Right lobe of liver (tissue), 6 donors: ENCODE data around the gene PEAK3. TPM values are rescaled to one million over a fixed set of nuclear protein-coding genes. Genes with fewer than 3 reads are reported as not detected.
A peak's percentile ranks its signal among the peaks of the same experiment; 100 is the strongest.

Experiments used
- ATAC-seq, 4 donors: fragments of 200-7000 bp; cut with Tn5 transposase; one replicate each; pipeline ENCODE4 v1.9.1; 2020; ENCODE audit warnings: mild to moderate bottlenecking in 4 of 4, moderate library complexity in 4 of 4
- DNase-seq, 3 donors: peaks; one replicate each; pipeline ENCODE4 v3.0.0-alpha.2; 2020
- H3K27ac ChIP-seq, 3 donors: fragments of 200-600 bp; one replicate each; pipeline ENCODE4 v1.8.0; 2022
- H3K27me3 ChIP-seq, 2 donors: fragments of 200-600 bp; one replicate each; pipeline ENCODE4 v1.8.0; 2022
- H3K36me3 ChIP-seq, 4 donors: fragments of 200-600 bp; sonication (generic) in 1 of 4; one replicate each; pipeline versions ENCODE4 v1.5.1 to v1.8.0; 2017 to 2022; ENCODE audit warnings: control low read depth in 1 of 4
- H3K4me1 ChIP-seq, 4 donors: fragments of 200-600 bp; sonication (generic) in 1 of 4; one replicate each; pipeline versions ENCODE4 v1.5.1 to v1.8.0; 2017 to 2022; ENCODE audit warnings: control low read depth in 1 of 4
- H3K4me3 ChIP-seq, 3 donors: fragments of 200-600 bp; one replicate each; pipeline ENCODE4 v1.8.0; 2022
- H3K9me3 ChIP-seq, 4 donors: fragments of 200-600 bp; sonication (generic) in 1 of 4; one replicate each; pipeline versions ENCODE4 v1.5.1 to v1.8.0; 2017 to 2022; ENCODE audit warnings: control low read depth in 1 of 4
- POLR2A ChIP-seq: fragments of 450-650 bp; IDR thresholded peaks from one replicate; pipeline ENCODE4 v1.6.1; 2017; ENCODE audit warnings: antibody characterized with exemption, mild to moderate bottlenecking
- WGBS: methylation state at CpG from one replicate; pipeline ENCODE4 v1.1.6; 2018; ENCODE audit warnings: low coverage, low lambda C conversion rate; ENCODE audit not compliant: insufficient coverage; ENCODE audit errors: missing lambda C conversion rate; 5-methylcytosine and 5-hydroxymethylcytosine counted together
- intact Hi-C, 2 donors: fragments of 100-400 bp; cut with DNase I; formaldehyde crosslinking; loops; one replicate each; pipeline versions ENCODE4 v1.11.2 to v1.14.1; 2022
- total RNA-seq, 6 experiments: library from RNA; depleted of rRNA in 2 of 6; stranded (reverse); fragments of >200 nt in 2 of 6; fragmentation: NEBNext Ultra II Directional in 3 of 6; extraction: Animal tissue kit (Norgen Biotek cat#: 25700) in 3 of 6; gene quantifications; one replicate each; pipeline versions ENCODE4 v1.1.0 to v1.2.4, GENCODE V29; 2016 to 2023
- TF ChIP-seq, protein P1 (sequence below), 4 donors: fragments of 200-600 bp in 3 of 4; fragments of 450-650 bp in 1 of 4; IDR thresholded peaks; one replicate each; pipeline versions ENCODE4 v1.5.1 to v1.8.0; 2016 to 2022; ENCODE audit warnings: antibody characterized with exemption in 4 of 4, mild to moderate bottlenecking in 2 of 4
- donor health status: DM: no; HTN: yes; CAD: no.
- donor health status: DM: no; HTN: no; CAD: no.
- donor health status: DM: no; HTN: no; CAD: no.
- donor health status: DM: no; HTN: yes; CAD: no.
- donor health status: DM: no; HTN: yes; CAD: no.

Gene PEAK3
- total RNA-seq, 6 experiments from 2014 or later = 0.07 to 0.49 (median 0.36) TPM

DNA sequence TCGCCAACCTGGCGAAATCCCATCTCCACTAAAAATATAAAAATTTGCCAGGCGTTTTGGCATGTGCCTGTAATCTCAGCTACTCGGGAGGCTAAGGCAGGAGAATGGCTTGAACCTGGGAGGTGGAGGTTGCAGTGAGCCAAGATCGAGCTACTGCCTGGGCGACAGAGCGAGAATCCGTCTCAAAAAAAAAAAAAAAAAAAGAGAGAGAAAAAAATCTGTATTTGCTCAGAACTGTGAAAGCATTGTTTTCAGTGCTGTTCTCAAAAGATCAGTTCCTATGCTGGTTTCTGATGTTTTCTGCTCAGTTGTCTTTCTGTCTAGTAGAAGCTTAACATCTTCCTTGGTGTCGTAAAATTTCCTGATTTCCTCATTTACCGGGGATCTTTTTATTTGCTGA is 42.8 kb downstream of the PEAK3 start:
- intact Hi-C loops = loop anchor here (5.0 to 10.0 kb wide), 2 partner anchors 33 to 76 kb away; no protein-coding TSS in a partner anchor
- DNase-seq (no peak), ATAC-seq (no peak)
- H3K27me3 ChIP-seq = no peaks in the 10 kb centered on the region
- no peak overlapping the region for H3K27ac ChIP-seq
- TF ChIP-seq, protein P1, sequence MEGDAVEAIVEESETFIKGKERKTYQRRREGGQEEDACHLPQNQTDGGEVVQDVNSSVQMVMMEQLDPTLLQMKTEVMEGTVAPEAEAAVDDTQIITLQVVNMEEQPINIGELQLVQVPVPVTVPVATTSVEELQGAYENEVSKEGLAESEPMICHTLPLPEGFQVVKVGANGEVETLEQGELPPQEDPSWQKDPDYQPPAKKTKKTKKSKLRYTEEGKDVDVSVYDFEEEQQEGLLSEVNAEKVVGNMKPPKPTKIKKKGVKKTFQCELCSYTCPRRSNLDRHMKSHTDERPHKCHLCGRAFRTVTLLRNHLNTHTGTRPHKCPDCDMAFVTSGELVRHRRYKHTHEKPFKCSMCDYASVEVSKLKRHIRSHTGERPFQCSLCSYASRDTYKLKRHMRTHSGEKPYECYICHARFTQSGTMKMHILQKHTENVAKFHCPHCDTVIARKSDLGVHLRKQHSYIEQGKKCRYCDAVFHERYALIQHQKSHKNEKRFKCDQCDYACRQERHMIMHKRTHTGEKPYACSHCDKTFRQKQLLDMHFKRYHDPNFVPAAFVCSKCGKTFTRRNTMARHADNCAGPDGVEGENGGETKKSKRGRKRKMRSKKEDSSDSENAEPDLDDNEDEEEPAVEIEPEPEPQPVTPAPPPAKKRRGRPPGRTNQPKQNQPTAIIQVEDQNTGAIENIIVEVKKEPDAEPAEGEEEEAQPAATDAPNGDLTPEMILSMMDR (IDR thresholded peaks at IDR 0.05) = no peak
- no peak for TF ChIP-seq POLR2A
- no peaks in the 10 kb centered on the region for H3K9me3 ChIP-seq
- H3K4me3 ChIP-seq = no peak overlapping the region
- H3K4me1 ChIP-seq = peaks cover 0 to 55% (median 16%) of the 10 kb centered on the region in 4 donors
- 45% methylated on average over 7 of the region's 10 CpGs for WGBS
- H3K36me3 ChIP-seq = peaks cover 0 to 11% (median 3%) of the 10 kb centered on the region in 4 donors

GRCh38 chr19:2237869-2238153 is 44.2 kb downstream of the PEAK3 start:
- no peak for ATAC-seq
- 53% methylated on average over 5 of the region's 6 CpGs for WGBS
- Histone ChIP-seq H3K27ac (no peak overlapping the region), H3K4me1 (peaks cover 0 to 55% (median 16%) of the 10 kb centered on the region in 4 donors), H3K27me3 (no peaks in the 10 kb centered on the region), H3K4me3 (peak overlapping the region; percentile 77 to 99 (median 97)), H3K9me3 (no peaks in the 10 kb centered on the region), H3K36me3 (peaks cover 0 to 1% (median 0%) of the 10 kb centered on the region in 4 donors)
- no peak for DNase-seq
- intact Hi-C loops = loop anchor here (5.0 to 10.0 kb wide), 2 partner anchors 34 to 77 kb away; no protein-coding TSS in a partner anchor
- TF ChIP-seq, protein P1 (IDR thresholded peaks at IDR 0.05) = no peak
- TF ChIP-seq POLR2A = no peak

DNA sequence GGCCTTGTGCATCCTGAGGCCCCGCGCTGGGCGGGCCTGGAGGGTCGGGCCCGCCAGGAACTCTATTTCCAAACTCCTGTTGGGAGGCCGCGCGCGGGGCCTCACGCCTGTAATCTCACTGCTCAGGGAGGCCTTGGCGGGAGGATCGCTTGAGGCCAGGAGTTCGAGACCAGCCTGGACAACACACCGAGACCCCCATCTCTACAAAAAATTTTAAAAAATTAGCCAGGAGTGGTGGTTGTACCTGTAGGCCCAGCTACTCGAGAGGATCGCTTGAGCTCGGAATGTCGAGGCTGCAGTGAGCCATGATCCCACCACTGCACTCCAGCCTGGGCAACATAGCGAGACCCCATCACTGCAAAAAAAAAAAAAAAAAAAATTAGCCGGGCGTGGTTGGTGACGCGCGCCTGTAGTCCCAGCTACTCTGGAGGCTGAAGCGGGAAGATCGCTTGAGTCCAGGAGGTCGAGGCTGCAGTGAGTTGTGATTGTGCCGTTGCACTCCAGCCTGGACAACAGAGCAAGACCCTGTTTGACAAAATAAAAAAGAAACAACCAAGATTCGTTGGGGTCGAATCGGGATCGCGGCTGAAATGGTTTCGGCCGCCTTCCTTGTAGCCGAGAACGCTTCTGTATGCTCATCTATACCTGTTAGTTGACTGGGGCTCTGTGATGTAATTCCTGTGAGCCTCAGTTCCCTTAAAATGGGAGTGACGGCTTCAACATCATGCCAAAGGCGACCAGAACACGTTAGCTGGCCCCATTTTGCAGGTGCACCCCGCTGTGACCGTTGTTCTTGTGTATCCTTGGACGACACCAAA is 44.7 kb downstream of the PEAK3 start:
- Histone ChIP-seq H3K4me1 (peaks cover 0 to 54% (median 16%) of the 10 kb centered on the region in 4 donors), H3K36me3 (peaks cover 0 to 1% (median 0%) of the 10 kb centered on the region in 4 donors), H3K27me3 (no peaks in the 10 kb centered on the region), H3K9me3 (no peaks in the 10 kb centered on the region), H3K27ac (peak overlapping the region; percentile 93 to 99 (median 99)), H3K4me3 (peak overlapping the region; percentile 77 to 99 (median 97))
- DNase-seq = no peak
- no peak for ATAC-seq
- TF ChIP-seq, protein P1 (IDR thresholded peaks at IDR 0.05) = no peak
- TF ChIP-seq POLR2A = no peak
- intact Hi-C loops = loop anchor here (5.0 to 10.0 kb wide), 2 partner anchors 35 to 78 kb away; no protein-coding TSS in a partner anchor
- 24% methylated on average over 26 of the region's 43 CpGs for WGBS

DNA sequence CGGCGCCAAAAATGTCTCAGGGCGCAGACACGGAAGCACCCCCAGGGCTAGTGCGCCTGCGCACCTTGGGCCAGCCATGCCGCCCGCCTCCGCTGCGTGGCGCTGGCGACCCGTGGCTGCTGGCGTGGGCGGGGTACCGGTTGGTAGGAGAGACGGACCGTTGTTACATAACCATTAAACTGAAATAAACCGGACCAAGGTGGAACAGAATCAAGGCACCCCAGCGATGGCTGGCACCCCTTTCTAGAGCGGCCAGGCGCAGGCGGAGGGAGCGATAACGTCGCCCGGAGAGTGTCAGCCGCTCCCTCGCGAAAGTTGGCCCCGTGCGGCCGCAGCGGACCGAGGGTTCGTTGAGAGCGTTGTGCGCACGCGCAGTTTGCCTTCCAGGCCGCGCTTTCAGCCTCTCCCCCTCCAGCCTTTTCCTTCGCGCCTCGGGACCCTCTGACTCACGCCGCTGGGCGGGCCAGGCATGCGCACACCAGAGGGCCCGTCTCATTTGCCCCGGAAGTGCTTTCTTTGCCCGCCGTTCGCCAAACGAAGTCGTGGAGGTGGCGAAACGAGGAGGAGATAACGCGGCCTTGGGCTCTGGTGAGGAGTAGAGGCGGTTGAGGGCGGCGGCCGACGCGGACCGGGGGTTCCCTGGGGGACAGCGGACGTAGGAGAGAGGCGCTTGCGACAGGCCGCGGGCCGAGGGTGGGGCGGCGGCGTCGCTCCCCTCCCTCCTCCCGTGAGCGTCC is 45.5 kb downstream of the PEAK3 start, which contains the start of the genes PLEKHJ1 and SF3A2:
Gene PLEKHJ1, minus strand, starts transcription at position 16 of the 737 bp plus-strand sequence. CDS start 81 bp downstream, outside the sequence.
Gene SF3A2, plus strand, starts transcription at position 511 of the 737 bp plus-strand sequence. CDS start 6,595 bp downstream, outside the sequence.
- peaks cover 0 to 1% (median 0%) of the 10 kb centered on the region in 4 donors for H3K36me3 ChIP-seq
- TF ChIP-seq, protein P1 (IDR thresholded peaks at IDR 0.05) = peak; percentile 96 to 100 (median 97)
- TF ChIP-seq POLR2A = peak; percentile 79
- 0% methylated on average over 12 of the region's 80 CpGs for WGBS
- H3K4me1 ChIP-seq = peaks cover 0 to 46% (median 13%) of the 10 kb centered on the region in 4 donors
- H3K9me3 ChIP-seq = no peaks in the 10 kb centered on the region
- peak within 1 kb of the TSS; percentile 77 to 99 (median 97) for H3K4me3 ChIP-seq
- intact Hi-C loops = loop anchor here (5.0 to 10.0 kb wide), 2 partner anchors 36 to 78 kb away; no protein-coding TSS in a partner anchor
- DNase-seq (peak; percentile 97 to 98 (median 97)), ATAC-seq (peak; percentile 89 to 94 (median 89))
- peak within 1 kb of the TSS; percentile 93 to 99 (median 99) for H3K27ac ChIP-seq
- H3K27me3 ChIP-seq = no peaks in the 10 kb centered on the region
